Progenitor cell of endocrine pancreas (in vitro differentiated cells): ENCODE results near the gene CLTCL1. TPM values are rescaled to one million over a fixed set of nuclear protein-coding genes. Genes with fewer than 3 reads are reported as not detected.

Experiments used
- DNase-seq: peaks from one replicate; pipeline ENCODE4 v3.0.0; 2021; ENCODE audit warnings: low spot score; ENCODE audit not compliant: unreplicated experiment
- H3K27ac Mint-ChIP-seq: 2 replicates; pipeline ENCODE4 v1.8.0; 2021; ENCODE audit warnings: mild to moderate bottlenecking, moderate library complexity, mixed read lengths
- H3K27me3 Mint-ChIP-seq: 2 replicates; pipeline ENCODE4 v1.8.0; 2021; ENCODE audit warnings: mixed read lengths
- H3K36me3 Mint-ChIP-seq: 2 replicates; pipeline ENCODE4 v1.8.0; 2022; ENCODE audit warnings: mixed read lengths; ENCODE audit not compliant: insufficient read depth
- H3K4me1 Mint-ChIP-seq: 2 replicates; pipeline ENCODE4 v1.8.0; 2021; ENCODE audit warnings: low read depth, mixed read lengths
- H3K4me3 Mint-ChIP-seq: 2 replicates; pipeline ENCODE4 v1.8.0; 2021; ENCODE audit warnings: low read depth, mild to moderate bottlenecking, moderate library complexity, mixed read lengths
- H3K9me3 Mint-ChIP-seq: 2 replicates; pipeline ENCODE4 v1.8.0; 2021; ENCODE audit warnings: low read depth, mixed read lengths
- total RNA-seq: library from RNA; stranded (reverse); gene quantifications from 2 replicates; pipeline ENCODE4 v1.2.1, GENCODE V29; 2021
- TF ChIP-seq, protein P1 (sequence below): fragments of 200-600 bp; sonication (generic); IDR thresholded peaks from one replicate; pipeline ENCODE4 v1.5.0; 2021; ENCODE audit warnings: antibody characterized with exemption, mild to moderate bottlenecking; ENCODE audit not compliant: unreplicated experiment

CLTCL1 gene
- total RNA-seq, 1 donor from 2014 or later = 6.6 TPM

DNA sequence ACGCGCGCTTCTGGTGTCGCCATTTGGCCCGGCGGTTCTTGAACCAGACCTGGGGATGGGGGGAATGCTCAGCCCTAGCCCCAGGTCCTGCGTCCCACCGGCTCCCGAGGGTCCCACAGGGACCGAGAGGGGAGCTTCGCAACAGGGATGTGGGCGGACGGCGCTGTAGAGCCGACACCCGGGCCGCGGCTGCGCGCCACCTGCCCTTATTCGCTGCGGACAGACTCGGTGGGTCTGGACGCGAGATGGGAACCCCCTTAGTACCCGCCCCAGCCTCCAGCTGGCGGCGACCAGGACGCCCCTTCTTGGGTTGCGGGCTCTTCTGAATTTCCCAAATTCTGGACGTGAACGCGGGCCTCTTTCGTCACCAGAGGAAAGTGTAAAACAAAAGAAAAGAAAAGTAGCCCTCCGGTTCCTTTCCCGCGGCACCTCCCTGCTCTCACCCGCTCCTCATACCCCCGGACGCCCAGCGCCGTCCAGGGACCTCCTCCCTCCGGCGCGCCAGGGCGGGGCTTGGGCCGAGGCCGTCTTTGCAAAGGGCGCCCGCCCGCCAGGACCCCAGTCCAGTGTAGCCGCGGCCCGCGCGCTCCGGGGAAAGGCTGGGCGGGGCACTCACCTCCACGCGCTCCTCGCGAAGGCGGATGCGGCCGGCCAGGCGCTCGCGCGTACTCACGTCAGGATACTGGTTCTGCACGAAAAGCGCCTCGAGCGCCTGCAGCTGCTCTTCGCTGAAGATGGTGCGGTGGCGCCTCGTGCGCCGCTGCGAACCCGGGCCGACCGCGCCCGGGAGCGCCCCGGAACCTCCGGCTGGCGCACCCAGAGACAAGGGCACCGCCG, 142.3 kb downstream of the CLTCL1 start:
- DNase-seq = no peak
- TF ChIP-seq, protein P1, sequence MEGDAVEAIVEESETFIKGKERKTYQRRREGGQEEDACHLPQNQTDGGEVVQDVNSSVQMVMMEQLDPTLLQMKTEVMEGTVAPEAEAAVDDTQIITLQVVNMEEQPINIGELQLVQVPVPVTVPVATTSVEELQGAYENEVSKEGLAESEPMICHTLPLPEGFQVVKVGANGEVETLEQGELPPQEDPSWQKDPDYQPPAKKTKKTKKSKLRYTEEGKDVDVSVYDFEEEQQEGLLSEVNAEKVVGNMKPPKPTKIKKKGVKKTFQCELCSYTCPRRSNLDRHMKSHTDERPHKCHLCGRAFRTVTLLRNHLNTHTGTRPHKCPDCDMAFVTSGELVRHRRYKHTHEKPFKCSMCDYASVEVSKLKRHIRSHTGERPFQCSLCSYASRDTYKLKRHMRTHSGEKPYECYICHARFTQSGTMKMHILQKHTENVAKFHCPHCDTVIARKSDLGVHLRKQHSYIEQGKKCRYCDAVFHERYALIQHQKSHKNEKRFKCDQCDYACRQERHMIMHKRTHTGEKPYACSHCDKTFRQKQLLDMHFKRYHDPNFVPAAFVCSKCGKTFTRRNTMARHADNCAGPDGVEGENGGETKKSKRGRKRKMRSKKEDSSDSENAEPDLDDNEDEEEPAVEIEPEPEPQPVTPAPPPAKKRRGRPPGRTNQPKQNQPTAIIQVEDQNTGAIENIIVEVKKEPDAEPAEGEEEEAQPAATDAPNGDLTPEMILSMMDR = no peak
- Mint-ChIP-seq H3K27ac (no peak overlapping the region), H3K4me1 (peaks cover 4% of the 10 kb centered on the region), H3K4me3 (no peak overlapping the region), H3K9me3 (no peaks in the 10 kb centered on the region), H3K27me3 (peaks cover 63% of the 10 kb centered on the region), H3K36me3 (no peaks in the 10 kb centered on the region)

GRCh38 chr22:19148417-19149046, 143.0 kb downstream of the CLTCL1 start:
- Mint-ChIP-seq H3K4me1 (peaks cover 9% of the 10 kb centered on the region), H3K9me3 (no peaks in the 10 kb centered on the region), H3K4me3 (no peak overlapping the region), H3K27ac (no peak overlapping the region), H3K27me3 (peaks cover 59% of the 10 kb centered on the region), H3K36me3 (no peaks in the 10 kb centered on the region)
- TF ChIP-seq, protein P1 = no peak
- no peak for DNase-seq

DNA sequence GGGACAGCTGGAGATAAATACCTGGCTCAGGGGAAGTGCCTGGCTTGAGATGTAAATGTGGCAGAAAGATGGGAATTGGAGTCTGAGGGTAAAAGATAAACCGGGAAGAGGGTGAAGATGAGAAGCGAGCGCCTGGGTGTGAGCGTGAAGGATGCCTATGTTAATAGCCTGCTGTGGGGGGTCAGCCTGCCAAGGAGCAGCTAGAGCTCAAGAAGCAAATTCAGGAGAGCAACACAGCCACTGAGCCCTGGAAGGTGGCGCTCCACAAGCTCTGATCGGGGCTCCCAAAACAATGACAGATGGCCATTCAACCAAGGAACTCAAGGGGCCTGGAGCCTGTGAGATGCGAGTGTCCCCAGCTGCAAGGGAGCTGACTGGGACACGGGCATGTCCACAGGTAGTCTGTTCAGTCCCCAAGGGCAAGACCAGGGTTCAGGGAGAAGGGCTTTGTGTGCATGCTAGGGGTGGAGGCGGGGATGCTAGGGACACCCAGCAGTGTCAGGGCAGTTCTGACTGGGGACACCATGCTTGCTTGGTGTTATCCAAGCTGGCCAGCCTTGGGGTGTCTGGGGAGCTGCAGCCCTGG, 144.2 kb downstream of the CLTCL1 start:
- DNase-seq = no peak
- H3K4me1 Mint-ChIP-seq = peaks cover 12% of the 10 kb centered on the region
- TF ChIP-seq, protein P1 = no peak
- H3K27me3 Mint-ChIP-seq = peaks cover 49% of the 10 kb centered on the region
- no peak overlapping the region for H3K4me3 Mint-ChIP-seq
- no peaks in the 10 kb centered on the region for H3K36me3 Mint-ChIP-seq
- H3K27ac Mint-ChIP-seq = no peak overlapping the region
- no peaks in the 10 kb centered on the region for H3K9me3 Mint-ChIP-seq

DNA sequence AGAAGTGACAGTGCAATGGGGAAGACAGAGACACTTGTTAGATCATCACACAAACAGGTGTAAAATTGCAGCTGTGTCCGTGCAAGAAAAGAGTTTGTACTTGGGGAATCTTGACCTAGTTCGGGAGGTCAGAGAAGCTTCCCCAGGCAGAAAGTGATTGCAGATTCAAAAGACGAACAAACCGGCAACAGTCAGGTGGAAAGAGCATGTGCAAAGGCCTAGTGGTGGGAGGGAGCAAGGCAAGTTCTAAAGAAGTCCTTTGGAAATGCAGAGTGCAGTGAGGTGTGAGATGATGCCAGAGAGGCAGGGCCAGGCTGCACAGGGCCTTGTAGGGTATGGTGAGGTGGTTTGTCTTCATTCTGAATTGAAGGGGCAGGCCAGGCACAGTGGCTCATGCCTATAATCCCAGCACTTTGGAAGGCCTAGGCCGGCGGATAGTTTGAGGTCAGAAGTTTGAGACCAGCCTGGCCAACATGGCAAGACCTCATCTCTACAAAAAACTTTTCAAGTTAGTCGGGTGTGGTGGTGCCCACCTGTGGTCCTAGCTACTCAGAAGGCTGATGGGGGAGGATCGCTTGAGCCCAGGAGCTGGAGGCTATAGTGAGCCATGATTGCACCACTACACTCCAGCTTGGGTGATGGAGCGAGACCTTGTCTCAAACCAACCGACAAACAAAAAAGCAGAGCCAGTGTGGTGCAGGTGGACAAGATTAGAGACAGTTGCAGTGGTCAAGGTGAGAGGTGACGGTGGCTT, 145.1 kb downstream of the CLTCL1 start:
- Mint-ChIP-seq H3K36me3 (no peaks in the 10 kb centered on the region), H3K9me3 (no peaks in the 10 kb centered on the region), H3K4me1 (peaks cover 12% of the 10 kb centered on the region), H3K27ac (no peak overlapping the region), H3K4me3 (no peak overlapping the region), H3K27me3 (peaks cover 41% of the 10 kb centered on the region)
- DNase-seq = no peak
- TF ChIP-seq, protein P1 = no peak

- TF ChIP-seq, protein P1 = no peak
- H3K27ac Mint-ChIP-seq = peak overlapping the region; percentile 95
- H3K9me3 Mint-ChIP-seq = no peaks in the 10 kb centered on the region
- peak overlapping the region; percentile 94 for H3K4me3 Mint-ChIP-seq
- H3K4me1 Mint-ChIP-seq = peaks cover 12% of the 10 kb centered on the region
- H3K27me3 Mint-ChIP-seq = peaks cover 30% of the 10 kb centered on the region
- no peak for DNase-seq
- H3K36me3 Mint-ChIP-seq = peaks cover 1% of the 10 kb centered on the region
Observed at GRCh38 chr22:19143967-19144400, 147.5 kb downstream of the CLTCL1 start.
